Ectodermal cell (in vitro differentiated cells): Measurements from ENCODE around the gene CHPF2.

Experiments used
- H3K27ac ChIP-seq: 2 replicates; pipeline ENCODE4 v1.7.0; 2013; ENCODE audit warnings: mild to moderate bottlenecking, low read depth, low read length; ENCODE audit not compliant: insufficient read depth, poor library complexity, severe bottlenecking
- H3K27me3 ChIP-seq: 2 replicates; pipeline ENCODE4 v1.7.0; 2013; ENCODE audit warnings: mild to moderate bottlenecking, low read length; ENCODE audit not compliant: insufficient read depth, control insufficient read depth, poor library complexity, severe bottlenecking
- H3K36me3 ChIP-seq: one replicate; pipeline ENCODE4 v1.7.0; 2013; ENCODE audit warnings: low read length; ENCODE audit not compliant: control insufficient read depth, insufficient read depth
- H3K4me1 ChIP-seq: one replicate; pipeline ENCODE4 v1.7.0; 2013; ENCODE audit warnings: low read length; ENCODE audit not compliant: control insufficient read depth, insufficient read depth
- H3K4me3 ChIP-seq: 2 replicates; pipeline ENCODE4 v1.7.0; 2013; ENCODE audit warnings: low read depth, low read length, control low read depth; ENCODE audit not compliant: insufficient read depth
- H3K9me3 ChIP-seq: 2 replicates; pipeline ENCODE4 v1.7.0; 2013; ENCODE audit warnings: mild to moderate bottlenecking, low read length, moderate library complexity; ENCODE audit not compliant: control insufficient read depth
- WGBS, 2 experiments: methylation state at CpG; one replicate each; pipeline ENCODE4 v1.1.7; 2013; ENCODE audit warnings: missing lambda C conversion rate in 2 of 2; 5-methylcytosine and 5-hydroxymethylcytosine counted together

The CHPF2 gene

GRCh38 chr7:151205730-151206129, 26.6 kb upstream of the CHPF2 start:
- Histone ChIP-seq H3K27ac (no peak overlapping the region), H3K4me3 (no peak overlapping the region), H3K4me1 (peaks cover 8% of the 10 kb centered on the region), H3K9me3 (no peaks in the 10 kb centered on the region), H3K36me3 (no peaks in the 10 kb centered on the region), H3K27me3 (no peaks in the 10 kb centered on the region)
- WGBS, 2 experiments = 89% methylated on average over 6 of the region's 6 CpGs

GRCh38 chr7:151206914-151207313, 25.4 kb upstream of the CHPF2 start:
- no peaks in the 10 kb centered on the region for H3K27me3 ChIP-seq
- WGBS, 2 experiments = 87 to 92% methylated on average over 9 of the region's 9 CpGs
- no peaks in the 10 kb centered on the region for H3K9me3 ChIP-seq
- no peak overlapping the region for H3K4me3 ChIP-seq
- H3K4me1 ChIP-seq = peaks cover 8% of the 10 kb centered on the region
- H3K27ac ChIP-seq = no peak overlapping the region
- no peaks in the 10 kb centered on the region for H3K36me3 ChIP-seq

DNA sequence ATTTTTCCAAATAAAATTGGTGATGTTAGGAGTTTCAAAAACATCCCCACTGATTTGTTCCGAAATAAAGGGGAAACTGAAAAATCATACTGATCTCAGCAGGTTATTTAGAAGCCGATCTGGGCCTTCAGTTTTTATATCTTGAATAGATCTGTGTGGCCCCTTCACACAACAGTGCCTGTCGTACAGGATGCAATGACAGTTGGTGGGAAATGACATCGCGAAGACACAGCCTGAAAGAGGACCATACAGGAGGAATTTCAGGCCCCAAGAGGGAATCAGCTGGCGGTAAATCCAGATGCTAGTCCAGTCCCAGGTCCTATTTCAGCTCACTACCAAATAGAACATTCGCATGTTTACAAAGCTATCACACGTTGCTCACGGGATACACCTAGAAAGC, 25.0 kb upstream of the CHPF2 start:
- Histone ChIP-seq H3K27me3 (no peaks in the 10 kb centered on the region), H3K4me3 (no peak overlapping the region), H3K36me3 (no peaks in the 10 kb centered on the region), H3K9me3 (no peaks in the 10 kb centered on the region), H3K4me1 (peaks cover 8% of the 10 kb centered on the region), H3K27ac (no peak overlapping the region)
- 87 to 89% methylated on average over 9 of the region's 9 CpGs for whole genome bisulfite sequencing, 2 experiments

DNA sequence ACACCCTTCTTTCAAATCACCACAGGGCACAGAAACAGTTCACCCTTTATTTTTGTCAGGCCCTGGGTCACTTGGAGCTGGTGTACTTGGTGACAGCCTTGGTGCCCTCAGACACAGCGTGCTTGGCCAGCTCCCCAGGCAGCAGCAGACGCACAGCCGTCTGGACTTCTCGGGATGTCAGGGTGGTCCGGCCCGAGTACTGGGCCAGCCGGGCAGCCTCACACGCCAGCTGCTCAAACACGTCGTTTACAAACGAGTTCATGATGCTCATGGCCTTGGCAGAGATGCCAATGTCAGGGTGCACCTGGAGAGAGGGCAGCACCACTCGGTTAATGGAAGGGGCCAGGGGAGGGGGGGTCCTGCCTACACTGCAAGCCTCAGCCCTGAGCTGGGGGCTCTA, 24.5 kb upstream of the CHPF2 start:
- no peak overlapping the region for H3K4me3 ChIP-seq

DNA sequence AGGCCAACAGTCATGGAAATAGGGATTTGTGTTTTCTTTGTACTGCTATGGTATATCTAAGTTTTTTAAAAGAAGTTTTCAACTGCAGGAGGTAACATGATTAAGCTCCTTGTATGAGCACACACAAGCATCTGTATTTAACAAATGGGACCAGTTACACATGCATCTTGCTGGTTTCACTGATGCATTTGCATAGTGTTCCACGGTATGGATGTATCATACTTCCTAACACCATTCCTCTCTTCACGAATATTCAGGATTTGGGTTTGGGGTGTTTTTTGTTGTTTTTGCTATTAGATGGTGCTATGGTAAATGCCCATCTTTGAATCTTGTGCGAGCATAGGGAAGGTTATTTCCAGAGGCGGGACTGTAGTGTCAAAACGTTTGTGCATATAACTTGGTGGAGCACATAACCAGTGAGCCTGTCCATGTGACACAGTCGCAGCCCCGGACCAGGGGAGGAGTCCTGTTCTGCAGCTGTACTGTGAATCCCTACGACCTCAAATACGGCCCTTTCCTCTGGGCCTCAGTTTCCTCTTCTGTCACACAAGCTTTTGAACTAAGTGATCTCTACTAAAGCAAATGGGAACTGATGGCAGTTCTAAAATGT, 23.9 kb upstream of the CHPF2 start:
- 84 to 86% methylated on average over 9 of the region's 9 CpGs for WGBS, 2 experiments
- H3K36me3 ChIP-seq = no peaks in the 10 kb centered on the region
- H3K4me3 ChIP-seq = no peak overlapping the region
- H3K9me3 ChIP-seq = no peaks in the 10 kb centered on the region
- H3K27me3 ChIP-seq = no peaks in the 10 kb centered on the region
- peaks cover 8% of the 10 kb centered on the region for H3K4me1 ChIP-seq
- no peak overlapping the region for H3K27ac ChIP-seq

More for the DNA sequence above, 24.5 kb upstream of the CHPF2 start:
- 93% methylated on average over 12 of the region's 12 CpGs for WGBS, 2 experiments
- H3K36me3 ChIP-seq = no peaks in the 10 kb centered on the region
- H3K27me3 ChIP-seq = no peaks in the 10 kb centered on the region
- H3K27ac ChIP-seq = no peak overlapping the region
- H3K4me1 ChIP-seq = peaks cover 8% of the 10 kb centered on the region
- H3K9me3 ChIP-seq = no peaks in the 10 kb centered on the region

- WGBS, 2 experiments = 94 to 96% methylated on average over 6 of the region's 6 CpGs
- H3K9me3 ChIP-seq = no peaks in the 10 kb centered on the region
- no peaks in the 10 kb centered on the region for H3K27me3 ChIP-seq
- peaks cover 8% of the 10 kb centered on the region for H3K4me1 ChIP-seq
- peaks cover 5% of the 10 kb centered on the region for H3K36me3 ChIP-seq
- H3K27ac ChIP-seq = no peak overlapping the region
- no peak overlapping the region for H3K4me3 ChIP-seq
These were observed 22.7 kb upstream of the CHPF2 start for GRCh38 chr7:151209588-151209987.

DNA sequence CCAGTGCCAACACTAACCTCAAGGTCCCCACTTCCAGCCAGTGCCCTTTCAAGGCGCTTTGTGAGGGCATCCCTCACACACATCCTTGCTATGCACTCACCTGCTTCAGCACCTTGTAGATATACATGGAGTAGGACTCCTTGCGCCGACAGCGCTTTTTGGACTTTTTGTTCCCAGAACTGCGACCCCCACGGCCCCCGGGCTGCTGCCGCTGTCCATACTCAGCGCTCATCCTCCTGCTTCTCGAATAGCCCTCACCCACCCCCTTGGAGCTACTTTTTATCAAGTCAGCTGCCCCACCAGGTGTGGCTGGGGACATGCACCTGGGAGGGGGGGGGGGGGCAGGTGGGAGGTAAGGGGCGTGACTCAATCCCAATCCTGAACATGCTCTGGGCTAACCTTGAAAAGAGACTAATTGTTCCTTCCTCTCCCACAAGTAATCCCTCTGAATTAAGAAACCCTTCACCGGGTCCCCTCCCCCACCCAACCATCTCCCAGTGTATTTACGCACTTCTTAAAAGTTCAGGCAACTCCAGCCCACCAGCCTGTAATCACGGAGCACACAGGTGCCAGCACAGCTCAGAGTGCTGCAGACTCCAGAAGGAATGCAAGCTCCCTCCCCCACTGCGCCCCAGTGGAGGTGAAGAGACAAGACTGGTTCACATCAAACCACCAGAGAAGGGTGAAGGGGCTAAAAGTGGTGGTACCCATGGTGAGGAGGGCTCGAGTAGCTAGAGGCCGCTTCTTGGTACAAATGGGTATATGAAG, 22.0 kb upstream of the CHPF2 start, which contains the start of gene H2BK1:
TSS of gene H2BK1 (minus strand) at position 402 of the 768 bp plus-strand sequence. CDS start at position 232, 170 bp downstream.
- H3K9me3 ChIP-seq = no peaks in the 10 kb centered on the region
- WGBS, 2 experiments = 82 to 90% methylated on average over 17 of the region's 17 CpGs
- H3K27ac ChIP-seq = no peak within 1 kb of the TSS
- H3K27me3 ChIP-seq = no peaks in the 10 kb centered on the region
- H3K4me3 ChIP-seq = no peak within 1 kb of the TSS
- H3K36me3 ChIP-seq = peaks cover 12% of the 10 kb centered on the region
- peaks cover 8% of the 10 kb centered on the region for H3K4me1 ChIP-seq

- 89 to 94% methylated on average over 1 to 3 of the region's 3 CpGs for WGBS, 2 experiments
- peaks cover 8% of the 10 kb centered on the region for H3K4me1 ChIP-seq
- H3K9me3 ChIP-seq = no peaks in the 10 kb centered on the region
- H3K36me3 ChIP-seq = peaks cover 21% of the 10 kb centered on the region
- H3K27me3 ChIP-seq = no peaks in the 10 kb centered on the region
- no peak overlapping the region for H3K4me3 ChIP-seq
- no peak overlapping the region for H3K27ac ChIP-seq
These were observed 21.0 kb upstream of the CHPF2 start for GRCh38 chr7:151211155-151211772.

DNA sequence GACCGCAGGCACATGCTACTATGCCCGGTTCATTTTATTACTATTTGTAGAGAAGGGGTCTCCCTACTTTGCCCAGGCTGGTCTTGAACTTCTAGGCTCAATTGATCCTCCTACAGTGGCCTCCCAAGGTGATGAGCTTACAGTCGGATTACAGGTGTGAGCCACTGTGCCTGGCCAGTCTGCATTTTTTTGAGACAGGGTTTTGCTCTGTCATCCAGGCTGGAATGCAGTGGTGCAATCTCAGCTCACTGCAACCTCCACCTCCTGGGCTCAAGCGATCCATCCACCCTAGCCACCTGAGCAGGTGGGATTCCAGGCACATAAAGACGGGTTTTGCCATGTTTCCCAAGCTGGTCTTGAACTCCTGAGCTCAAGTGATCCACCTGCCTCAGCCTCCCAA, 19.7 kb upstream of the CHPF2 start:
- H3K27me3 ChIP-seq = no peaks in the 10 kb centered on the region
- H3K4me1 ChIP-seq = peaks cover 8% of the 10 kb centered on the region
- no peak overlapping the region for H3K4me3 ChIP-seq
- no peaks in the 10 kb centered on the region for H3K9me3 ChIP-seq
- H3K27ac ChIP-seq = no peak overlapping the region
- 79 to 83% methylated on average over 5 of the region's 5 CpGs for WGBS, 2 experiments
- peaks cover 21% of the 10 kb centered on the region for H3K36me3 ChIP-seq

DNA sequence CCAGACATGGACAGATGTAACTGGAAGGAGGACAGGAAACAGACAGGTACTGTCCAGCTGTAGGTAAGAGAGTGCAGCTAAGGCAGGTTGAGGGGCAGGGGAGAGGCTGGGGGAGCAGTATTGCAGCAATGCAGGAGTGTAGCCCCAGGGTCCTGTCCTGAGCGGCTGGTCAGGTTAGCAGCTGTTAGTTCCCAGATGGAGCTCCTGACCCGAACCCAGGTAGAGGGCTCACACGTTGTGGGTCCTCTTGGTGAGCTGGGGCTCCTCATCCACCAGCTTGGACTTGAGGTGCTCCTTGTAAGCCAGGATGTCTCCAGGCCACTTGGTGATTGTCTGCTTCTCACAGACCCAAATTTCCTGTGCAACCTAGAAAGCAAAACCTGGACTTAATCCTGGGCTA, 18.5 kb upstream of the CHPF2 start:
- Histone ChIP-seq H3K27ac (no peak overlapping the region), H3K4me1 (peaks cover 8% of the 10 kb centered on the region), H3K27me3 (no peaks in the 10 kb centered on the region), H3K36me3 (peaks cover 30% of the 10 kb centered on the region), H3K4me3 (no peak overlapping the region), H3K9me3 (no peaks in the 10 kb centered on the region)
- 94% methylated on average over 3 of the region's 3 CpGs for WGBS, 2 experiments
